ENCODE results near the gene TMEM130. TPM values are rescaled to one million over a fixed set of nuclear protein-coding genes. Genes with fewer than 3 reads are reported as not detected.
"Not testable (repeated sequence)": the region's sequence is repeated elsewhere in the genome, so short reads cannot be mapped to it uniquely, and the experiment has no call there.

TMEM130 gene
- polyA plus RNA-seq, 3 donors: 3.6 to 4.4 (median 4.1) TPM

DNA sequence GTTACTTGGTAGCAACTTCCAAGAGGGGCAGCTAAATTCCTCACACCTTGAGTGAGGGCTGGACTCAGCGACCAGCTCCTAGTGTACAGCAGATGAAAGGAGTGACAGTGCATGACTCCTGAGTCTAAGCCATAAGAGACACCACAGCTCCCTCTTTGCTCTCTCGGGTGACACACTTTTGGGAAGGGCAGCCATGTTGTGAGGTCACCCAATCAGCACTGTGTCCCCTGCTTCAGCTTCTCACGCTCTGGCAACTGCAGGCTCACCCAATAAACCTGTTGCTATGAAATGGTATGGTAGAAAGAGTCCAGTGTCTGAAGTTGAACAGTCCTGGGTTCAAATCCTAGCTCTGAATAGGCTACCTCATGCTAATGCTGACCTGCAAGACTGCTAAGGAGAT, 20.9 kb downstream of the TMEM130 start:
- no peak for DNase-seq

DNA sequence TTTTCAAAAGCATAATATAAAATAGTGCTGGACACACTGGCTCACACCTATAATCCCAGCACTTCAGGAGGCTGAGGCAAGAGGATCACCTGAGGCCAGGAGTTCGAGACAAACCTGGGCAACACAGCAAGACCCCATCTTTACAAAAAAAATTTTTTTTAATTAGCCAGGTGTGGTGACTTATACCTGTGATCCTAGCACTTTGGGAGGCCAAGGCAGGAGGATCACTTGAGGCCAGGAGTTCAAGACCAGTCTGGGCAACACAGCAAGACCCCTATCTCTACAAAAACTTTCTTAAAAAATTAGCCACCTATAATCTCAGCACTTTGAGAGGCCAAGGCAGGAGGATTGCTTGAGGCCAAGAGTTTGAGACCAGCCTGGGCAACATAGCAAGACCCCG, 27.3 kb downstream of the TMEM130 start:
- DNase-seq: not testable (repeated sequence)

DNA sequence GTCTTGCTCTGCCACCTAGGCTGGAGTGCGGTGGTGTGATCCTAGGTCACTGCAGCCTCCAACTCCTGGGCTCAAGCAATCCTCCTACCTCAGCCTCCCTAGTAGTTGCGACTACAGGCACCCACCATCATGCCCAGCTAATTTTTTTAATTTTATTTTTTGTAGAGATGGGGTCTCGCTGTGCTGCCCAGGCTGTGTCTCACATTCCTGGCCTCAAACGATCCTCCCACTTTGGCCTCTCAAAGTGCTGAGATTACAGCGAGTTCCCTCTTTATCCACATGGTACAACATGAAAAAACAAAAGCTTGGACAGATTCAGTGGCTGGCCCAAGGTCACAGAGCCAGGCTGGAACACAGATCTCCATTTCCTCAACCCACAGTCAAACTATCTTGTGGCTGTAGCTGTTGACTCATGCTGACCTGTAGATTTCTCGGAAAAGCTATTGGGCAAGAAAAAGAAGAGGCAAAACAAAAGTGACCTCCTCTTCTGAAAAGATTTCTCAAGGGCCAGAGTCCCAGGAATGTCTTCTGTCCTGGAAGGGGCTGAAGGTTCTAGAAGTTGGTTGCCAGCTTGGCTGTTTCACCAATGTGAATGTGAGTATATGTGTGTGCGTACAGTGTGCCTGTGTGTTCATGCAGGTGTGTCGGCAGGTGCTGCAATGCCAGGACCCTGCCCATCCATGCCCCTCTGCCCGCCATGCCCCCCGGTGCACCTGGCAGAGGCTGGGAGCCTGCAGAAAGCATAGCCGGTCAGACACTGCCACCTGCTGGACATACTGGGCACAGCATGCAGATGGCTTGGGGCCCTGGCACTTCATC, 28.4 kb downstream of the TMEM130 start:
- no peak for DNase-seq

DNA sequence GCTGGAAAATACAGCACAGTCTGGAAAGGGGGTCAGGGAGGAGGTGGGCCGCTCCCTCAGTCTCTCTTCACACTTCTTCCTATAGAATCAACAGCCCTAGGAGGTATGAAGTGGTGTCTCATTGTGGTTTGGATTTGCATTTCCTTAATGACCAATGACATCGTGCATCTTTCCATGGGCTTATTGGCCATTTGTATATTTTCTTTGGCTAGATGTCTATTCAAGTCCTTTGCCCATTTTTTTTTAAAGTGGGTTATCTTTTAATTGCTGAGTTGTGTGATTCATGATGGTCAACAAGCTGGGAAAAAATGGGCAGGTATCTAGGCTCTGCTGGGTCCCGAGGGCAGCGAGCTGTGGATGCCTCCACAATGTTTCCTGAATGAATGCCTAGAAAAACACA, 29.1 kb downstream of the TMEM130 start:
- no peak for DNase-seq

DNA sequence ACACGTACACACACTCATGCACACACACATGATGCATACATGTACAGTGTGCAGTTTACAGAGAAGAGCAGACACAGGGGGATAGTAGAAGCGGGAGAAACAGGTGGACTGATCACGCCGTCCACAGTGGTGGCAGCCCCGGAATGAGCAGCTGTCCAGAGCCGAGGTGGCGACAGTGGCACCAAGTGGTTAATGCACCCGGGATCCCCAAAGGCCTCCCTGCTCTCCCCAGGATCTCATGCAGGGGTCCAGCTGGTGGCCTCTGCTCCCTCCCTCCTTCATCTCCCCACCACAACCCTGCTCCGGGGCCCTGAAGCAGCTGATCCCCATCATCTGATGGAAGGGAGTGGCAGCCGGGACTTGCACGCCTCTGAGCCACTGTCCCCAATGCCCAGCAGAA, 29.7 kb downstream of the TMEM130 start:
- DNase-seq: no peak

DNA sequence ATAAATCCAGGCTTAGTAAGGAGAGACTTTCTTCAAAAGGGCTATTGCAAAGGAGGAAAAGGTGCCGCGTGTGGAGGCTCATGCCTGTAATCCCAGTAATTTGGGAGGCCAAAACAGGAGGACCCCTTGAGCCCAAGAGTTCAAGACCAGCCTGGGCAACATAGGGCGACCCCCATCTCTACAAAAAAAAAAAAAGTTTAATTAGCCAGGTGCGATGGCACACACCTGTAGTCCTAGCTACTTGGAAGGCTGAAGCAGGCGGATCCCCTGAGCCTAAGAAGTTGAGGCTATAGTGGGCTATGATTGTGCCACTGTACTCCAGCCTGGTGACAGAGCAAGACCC, 32.2 kb downstream of the TMEM130 start:
- DNase-seq: no peak

DNA sequence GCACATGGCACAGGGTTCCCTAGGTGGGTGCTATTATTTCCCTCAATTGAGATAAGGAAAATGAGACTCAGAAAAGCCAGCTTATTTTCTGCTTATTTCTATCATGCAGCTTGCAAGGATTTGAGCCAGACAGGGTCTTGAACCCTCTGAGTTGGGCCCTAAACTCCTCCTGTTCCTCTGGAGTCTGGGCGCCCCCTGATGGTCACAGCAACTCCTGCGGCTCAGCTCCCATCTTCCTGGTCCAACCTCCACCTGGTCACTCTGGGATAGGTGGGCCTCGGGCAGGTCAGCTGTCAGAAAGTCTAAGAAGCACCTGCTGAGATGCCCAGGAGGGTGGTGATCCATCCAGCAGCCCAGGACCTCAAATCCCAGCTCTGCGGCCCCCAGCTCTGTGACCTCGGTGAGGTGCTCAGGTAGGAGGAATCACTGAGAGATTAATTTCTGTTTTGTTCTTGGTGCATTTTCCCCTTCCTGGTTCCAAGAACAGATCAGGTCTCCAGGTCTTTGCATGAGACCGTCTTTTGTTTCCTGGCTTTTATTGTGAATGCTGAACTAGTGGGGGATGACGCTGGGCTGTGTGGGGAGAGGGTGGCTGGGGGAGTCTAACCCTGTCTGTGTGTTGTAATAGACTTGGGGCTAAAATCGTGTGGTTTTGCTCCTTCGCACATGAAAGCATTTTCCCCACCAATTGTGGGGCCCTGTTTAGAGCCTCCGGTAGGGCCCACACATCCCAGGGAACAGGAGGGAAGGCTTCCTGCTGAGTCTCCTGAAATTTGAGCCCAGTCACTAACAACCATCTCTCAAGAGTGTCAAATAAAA, 32.8 kb downstream of the TMEM130 start:
- peak; percentile 54 for DNase-seq

DNA sequence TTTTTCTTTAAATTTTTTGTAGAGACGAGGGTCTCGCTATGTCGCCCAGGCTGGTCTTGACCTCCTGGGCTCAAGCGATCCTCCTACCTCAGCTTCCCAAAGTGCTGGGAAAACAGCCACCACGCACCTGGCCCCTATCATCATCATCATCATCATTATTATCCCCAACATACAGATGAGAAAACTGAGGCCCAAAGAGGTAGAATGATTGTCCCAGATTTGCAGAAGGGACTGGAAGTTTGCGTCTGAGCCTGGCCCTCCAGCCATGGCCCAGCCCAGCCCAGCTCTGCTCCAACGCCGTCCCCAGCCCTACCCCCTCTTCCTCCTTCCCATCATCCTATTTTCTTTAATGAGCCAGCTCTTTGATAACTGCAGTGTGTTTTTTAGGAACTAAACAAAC, 34.9 kb downstream of the TMEM130 start:
- no peak for DNase-seq

DNA sequence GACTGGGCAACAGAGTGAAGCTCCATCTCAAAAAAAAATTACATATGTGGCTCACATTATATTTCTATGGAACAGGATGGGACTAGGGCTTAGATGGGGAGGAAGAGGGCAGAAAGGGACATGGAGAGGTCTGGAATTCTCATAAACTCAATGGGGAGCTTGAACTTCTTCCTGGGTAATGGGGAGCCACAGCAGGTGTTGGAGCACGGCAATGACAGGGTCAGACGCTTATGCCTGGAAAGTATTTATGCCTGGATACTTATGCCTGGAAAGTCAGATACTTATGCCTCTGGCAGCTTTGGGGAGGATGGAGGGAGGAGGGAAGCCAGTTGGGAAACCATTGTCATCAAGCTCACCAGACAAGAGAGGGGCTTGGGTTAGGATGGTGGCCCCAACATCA, 36.8 kb downstream of the TMEM130 start:
- no peak for DNase-seq

DNA sequence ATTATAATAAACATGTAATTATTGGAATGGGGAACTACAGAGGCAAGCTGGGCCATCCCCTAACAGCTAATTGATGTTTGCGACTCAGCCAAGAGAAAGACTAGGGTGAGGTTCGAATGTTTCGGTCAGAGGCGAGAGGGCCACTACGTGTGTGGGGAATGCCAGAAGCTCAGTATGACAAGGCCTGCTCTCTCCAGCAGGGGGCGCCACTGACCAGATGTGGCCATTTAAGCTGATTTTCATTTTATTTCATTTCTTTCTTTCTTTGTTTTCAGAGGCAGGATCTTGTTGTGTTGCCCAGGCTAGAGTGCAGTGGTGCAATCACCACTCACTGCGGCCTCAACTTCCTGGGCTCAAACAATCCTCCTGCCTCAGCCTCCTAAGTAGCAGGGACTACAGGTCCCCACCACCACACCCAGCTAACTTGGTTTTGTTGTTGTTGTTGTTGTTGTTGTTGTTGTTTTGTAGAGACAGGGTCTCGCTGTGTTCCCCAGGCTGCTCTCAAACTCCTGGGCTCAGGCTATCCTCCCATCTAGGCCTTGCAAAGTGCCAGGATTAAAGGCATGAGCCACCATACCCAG, 38.1 kb downstream of the TMEM130 start:
- DNase-seq: no peak

DNA sequence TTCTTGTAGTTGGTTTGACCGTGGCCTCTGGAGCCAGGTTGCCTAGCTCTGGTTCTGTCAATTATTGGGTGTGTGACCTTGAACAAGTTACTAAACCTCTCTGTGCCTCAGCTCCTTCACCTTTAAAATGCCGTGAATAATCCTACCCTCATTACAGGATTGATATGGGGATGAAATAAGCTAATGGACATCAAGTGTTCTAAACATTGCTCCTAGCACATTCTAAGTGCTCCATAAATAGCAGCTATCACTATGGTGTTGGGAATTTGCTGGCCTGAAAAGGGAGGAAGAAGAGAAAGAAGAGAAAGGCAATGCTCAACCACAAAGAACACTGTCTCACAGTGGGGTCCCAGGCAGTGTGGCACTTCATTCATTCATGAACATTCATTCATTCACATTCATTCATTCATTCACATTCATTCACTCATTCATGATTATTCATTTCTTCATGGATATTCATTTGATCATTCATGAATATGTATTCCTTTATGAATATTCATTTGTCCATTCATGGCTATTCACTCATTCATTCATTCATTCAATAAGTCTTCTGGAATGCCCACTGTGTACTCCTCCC, 38.8 kb downstream of the TMEM130 start:
- DNase-seq: no peak

DNA sequence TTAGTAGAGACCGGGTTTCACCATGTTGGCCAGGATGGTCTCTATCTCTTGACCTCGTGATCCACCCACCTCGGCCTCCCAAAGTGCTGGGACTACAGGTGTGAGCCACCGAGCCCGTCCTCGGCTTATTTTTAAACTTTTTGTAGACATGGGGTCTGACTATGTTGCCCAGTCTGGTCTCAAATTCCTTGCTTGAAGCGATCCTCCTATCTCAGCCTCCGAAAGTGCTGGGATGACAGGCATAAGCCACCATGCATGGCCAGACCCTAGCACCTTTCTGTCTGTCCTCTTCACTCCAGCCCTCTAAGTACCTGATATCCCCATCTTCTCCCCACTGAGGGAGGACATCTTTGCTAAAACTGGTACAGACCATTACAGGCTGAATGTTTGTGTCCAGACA, 41.4 kb downstream of the TMEM130 start:
- DNase-seq: no peak

DNA sequence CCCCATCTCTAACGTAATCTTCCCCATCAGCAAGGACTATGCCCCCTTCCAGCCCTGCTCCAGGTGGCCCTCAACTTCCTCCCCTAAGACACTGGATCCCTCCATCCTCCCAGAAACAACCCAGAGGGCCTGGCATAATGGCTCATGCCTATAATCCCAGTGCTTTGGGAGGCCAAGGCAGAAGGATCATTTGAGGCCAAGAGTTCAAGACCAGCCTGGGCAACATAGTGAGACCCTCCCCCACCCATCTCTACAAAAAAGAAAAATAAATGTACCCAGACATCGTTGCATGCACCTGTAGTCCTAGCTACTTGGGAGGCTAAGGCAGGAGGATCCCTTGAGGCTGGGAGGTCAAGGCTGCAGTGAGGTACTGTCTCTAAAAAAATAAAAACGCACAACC, 42.6 kb downstream of the TMEM130 start:
- DNase-seq: no peak

DNA sequence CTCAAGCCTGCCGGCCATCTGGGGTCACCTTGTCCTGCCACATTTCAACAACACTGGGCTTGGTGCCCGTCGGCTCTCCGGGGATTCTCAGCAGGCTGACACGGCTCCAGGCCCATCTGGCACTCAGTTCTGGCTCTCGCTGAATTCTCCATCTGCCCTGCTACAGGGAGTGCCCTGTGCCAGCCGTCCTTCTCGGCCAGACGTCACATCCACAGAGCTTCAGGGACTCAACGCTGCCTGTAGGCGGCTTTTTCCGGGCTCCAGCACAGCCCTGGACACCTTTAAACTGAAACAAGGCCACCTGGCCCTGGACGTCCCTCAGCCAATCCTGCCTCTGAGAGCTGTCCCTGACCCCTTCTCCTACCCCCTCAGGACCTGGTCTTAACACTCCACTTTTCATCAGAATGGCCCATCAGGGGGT, 43.0 kb downstream of the TMEM130 start:
- no peak for DNase-seq

DNA sequence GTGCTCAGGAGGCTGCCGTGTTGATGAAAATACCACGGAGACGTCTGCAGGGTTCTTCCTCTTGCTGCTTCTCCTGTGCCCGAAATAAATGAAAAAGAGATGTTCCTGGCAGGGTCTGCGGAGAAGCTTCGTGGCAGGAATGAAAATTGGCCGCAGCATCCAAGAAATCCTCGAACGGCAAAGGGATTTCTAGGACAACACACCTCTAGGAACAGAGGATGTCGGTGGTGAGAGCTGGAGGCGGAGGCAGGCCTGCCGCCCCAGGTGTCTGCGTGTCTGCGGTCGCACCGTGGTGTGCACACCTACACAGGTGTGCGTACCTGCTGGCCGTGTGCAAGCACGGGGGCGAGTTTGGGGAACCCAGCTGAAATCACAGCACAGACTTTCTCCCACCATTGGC, 43.4 kb downstream of the TMEM130 start:
- no peak for DNase-seq

DNA sequence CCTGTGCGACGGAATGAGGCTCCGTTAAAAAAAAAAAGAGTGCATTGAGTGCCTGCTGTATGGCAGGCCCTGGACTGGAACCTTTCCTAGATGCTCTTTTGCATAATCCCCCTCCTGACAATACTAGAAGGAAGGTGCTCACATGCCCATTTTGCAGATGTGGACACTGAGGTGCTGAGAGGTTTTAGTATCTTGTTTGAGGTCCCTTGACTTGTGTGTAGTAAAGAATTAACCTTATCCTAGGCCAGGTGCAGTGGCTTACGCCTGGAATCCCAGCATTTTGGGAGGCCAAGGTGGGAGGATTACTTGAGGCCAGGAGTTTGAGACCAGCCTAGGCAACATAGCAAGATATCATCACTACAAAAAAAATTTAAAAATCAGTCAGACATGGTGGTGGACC, 46.6 kb downstream of the TMEM130 start:
- DNase-seq: no peak

DNA sequence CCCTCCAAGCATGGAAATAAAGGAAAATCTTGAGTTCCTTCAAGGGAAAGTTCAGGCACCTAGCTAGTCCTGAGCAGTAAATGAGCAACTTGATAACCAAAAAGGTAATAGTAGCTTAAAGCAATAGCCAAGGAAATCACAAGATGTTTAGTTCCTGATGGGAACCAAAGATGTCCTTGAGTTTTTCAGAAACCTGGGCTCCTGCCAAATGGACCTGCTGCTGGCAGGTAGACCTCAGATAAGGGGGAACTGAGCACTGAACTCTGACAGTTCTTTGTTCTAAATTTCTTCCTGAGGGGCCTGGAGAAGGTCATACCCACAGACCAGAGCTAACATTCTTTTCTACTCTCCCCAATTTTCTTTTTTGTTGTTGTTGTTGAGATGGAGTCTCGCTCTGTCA, 48.5 kb downstream of the TMEM130 start:
- DNase-seq: no peak

DNA sequence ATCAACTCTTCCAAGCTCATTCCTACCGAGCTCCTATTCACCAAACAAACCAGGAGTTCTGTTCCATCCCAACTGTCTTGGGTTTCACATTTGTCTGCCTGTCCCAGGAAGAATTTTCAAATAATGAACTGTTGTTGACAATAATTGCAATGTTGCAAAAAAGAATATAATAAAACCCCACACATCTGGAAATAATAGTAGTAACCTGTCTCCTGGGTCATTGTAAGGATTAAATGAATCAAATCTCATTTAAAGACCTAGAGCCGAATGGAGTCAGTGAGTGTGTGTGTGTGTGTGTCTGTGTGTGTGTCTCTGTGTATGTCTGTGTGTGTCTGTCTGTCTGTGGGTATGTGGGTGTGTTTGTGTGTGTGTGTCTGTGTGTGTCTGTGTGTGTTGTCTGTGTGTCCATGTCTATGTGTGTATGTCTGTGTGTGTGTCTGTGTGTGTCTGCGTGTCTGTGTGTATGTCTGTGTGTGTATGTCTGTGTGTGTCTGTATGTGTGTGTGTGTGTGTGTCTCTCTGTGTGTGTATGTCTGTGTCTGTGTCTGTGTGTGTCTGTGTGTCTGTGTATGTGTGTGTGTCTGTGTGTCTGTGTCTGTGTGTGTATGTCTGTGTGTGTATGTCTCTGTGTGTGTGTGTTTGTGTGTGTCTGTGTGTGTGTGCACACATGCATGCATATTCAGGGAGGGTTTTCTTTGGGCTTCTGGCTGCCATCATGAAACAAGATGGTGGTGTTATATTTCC, 52.7 kb downstream of the TMEM130 start:
- no peak for DNase-seq

DNA sequence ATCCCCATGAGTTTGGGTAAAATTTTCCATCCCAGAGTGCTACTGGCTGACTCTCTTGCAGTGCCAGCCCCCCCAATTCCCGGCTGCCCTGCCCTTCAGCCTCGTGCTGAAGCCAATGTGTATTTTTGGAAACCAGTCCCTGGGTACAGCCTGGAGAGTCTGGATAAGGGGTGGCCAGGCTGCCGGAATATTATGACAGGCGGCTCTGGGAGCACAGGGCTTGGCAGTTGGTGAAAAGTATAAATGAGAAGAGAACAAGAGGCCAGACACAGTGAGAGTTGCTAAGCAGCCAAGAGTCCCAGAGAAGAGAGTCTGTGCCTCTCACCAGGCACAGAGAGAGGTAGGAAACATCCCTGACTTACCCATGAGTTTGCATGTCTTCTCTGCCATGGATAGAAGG, 53.6 kb downstream of the TMEM130 start:
- no peak for DNase-seq

DNA sequence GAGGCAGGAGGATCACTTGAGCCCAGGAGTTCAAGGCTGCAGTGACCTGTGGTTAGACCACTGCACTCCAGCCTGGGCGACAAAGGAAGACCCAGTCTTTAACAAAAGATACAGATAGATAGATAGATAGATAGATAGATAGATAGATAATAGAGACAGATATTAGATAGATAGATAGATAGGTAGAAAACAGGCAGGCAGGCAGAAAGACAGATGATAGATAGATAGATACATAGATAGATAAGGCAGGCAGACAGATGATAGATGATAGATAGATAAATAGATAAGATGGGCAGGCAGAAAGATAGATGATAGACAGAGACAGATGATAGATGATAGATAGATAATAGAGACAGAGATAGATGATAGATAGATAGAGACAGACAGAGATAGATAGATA, 54.5 kb downstream of the TMEM130 start:
- DNase-seq: no peak

DNA sequence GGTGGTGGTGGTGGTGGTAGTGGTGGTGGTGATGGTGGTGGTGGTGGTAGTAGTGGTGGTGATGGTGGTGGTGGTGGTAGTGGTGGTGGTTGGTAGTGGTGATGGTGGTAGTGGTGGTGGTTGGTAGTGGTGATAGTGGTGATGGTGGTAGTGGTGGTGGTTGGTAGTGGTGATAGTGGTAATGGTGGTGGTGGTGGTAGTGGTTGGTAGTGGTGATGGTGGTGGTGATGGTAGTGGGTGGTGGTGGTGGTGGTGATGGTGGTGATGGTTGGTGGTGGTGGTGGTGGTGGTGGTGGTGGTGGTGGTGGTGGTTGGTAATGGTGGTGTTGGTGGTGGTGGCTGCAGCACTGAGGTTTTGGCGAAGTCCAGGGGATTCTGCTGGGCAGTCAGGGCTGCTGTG, 58.5 kb downstream of the TMEM130 start:
- DNase-seq: no peak
